Measurements from ENCODE around the gene MRRF. TPM values are rescaled to one million over a fixed set of nuclear protein-coding genes. Genes with fewer than 3 reads are reported as not detected.

MRRF gene
- total and polyA plus RNA-seq, 2 of the 4 experiments (the other 2 are of a cell fraction) = 32.1 to 38.0 TPM

DNA sequence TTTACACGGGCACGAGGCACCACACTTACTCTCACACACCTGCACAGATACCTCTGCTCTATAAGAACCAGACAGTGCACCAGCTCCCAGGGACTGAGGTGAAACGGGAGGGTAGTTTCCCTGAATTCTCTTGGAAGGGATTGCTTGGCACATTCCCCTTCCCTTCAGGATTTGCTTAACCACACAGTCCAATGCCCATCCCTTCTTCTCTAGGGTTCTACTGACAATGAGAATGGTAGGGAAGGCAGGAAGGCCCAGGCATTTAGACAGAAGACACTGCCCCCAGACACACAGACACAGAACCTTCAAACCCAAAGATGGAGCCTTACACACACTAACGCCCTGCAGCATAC is 35.2 kb upstream of the MRRF start:
- no peak for TF ChIP-seq SMC3 (IDR thresholded peaks at IDR 0.05; ENCODE audit: low read depth, low read length)
- no peak for TF ChIP-seq NFE2L2 (IDR thresholded peaks at IDR 0.05; ENCODE audit: low read depth, low read length)
- TF ChIP-seq, protein P1, sequence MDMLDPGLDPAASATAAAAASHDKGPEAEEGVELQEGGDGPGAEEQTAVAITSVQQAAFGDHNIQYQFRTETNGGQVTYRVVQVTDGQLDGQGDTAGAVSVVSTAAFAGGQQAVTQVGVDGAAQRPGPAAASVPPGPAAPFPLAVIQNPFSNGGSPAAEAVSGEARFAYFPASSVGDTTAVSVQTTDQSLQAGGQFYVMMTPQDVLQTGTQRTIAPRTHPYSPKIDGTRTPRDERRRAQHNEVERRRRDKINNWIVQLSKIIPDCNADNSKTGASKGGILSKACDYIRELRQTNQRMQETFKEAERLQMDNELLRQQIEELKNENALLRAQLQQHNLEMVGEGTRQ (IDR thresholded peaks at IDR 0.05; ENCODE audit: low read depth, low read length) = no peak
- TF ChIP-seq MAZ (IDR thresholded peaks at IDR 0.05; ENCODE audit: borderline replicate concordance, low read depth, low read length) = no peak
- no CpG with 5 or more reads among the region's 4 CpGs for WGBS, 2 experiments (ENCODE audit: extremely low coverage in 2 of 2, insufficient read length in 1 of 2)
- H3K23ac ChIP-seq (ENCODE audit: low read depth, low read length) = no peak overlapping the region
- H3K4me2 ChIP-seq (ENCODE audit: low read depth, low read length) = no peak overlapping the region
- H3K9me3 ChIP-seq (ENCODE audit: control insufficient read depth, insufficient read depth, low read length) = peaks cover 2% of the 10 kb centered on the region; the same call in 1 of the 2 replicates
- no peaks in the 10 kb centered on the region for H3K79me1 ChIP-seq (ENCODE audit: low read depth in 1 of 2, low read length in 2 of 2)
- H3K9me1 ChIP-seq (ENCODE audit: insufficient read depth, low read length) = peaks cover 1% of the 10 kb centered on the region; the same call in 1 of the 2 replicates
- H3K9ac ChIP-seq (ENCODE audit: low read depth, low read length) = no peak overlapping the region
- dilution Hi-C loops (cut with HindIII; ENCODE audit: low sequenced_read_pairs, unreplicated experiment) (no loop called here), in situ Hi-C loops (cut with MboI; ENCODE audit: low sequenced_read_pairs) (no loop called here), intact Hi-C loops (cut with micrococcal nuclease) (no loop called here)
- no TSS peak for BruUV-seq (replicated peaks)
- no peak overlapping the region for H3K4ac ChIP-seq (ENCODE audit: low read depth, low read length)
- no peak overlapping the region for H4K8ac ChIP-seq (ENCODE audit: low read depth in 2 of 2, low read length in 2 of 2)
- ChIA-PET POLR2A (ENCODE audit: unreplicated experiment) (no interaction called here), CTCF (no interaction called here)
- DNase-seq (no peak), ATAC-seq (ENCODE audit: low read depth) (no peak)
- H2BK120ac ChIP-seq (ENCODE audit: low read depth, low read length) = no peak overlapping the region
- no peak overlapping the region for H4K5ac ChIP-seq (ENCODE audit: low read depth, low read length)
- no peak overlapping the region for H2BK15ac ChIP-seq (ENCODE audit: low read depth, low read length)
- H3K27me3 ChIP-seq (ENCODE audit: control insufficient read depth, insufficient read depth, low read length) = peaks cover 88% of the 10 kb centered on the region
- H3K14ac ChIP-seq (replicated peaks; ENCODE audit: low read depth, low read length) = no peak overlapping the region
- no peak overlapping the region for H3K27ac ChIP-seq (ENCODE audit: insufficient read depth, low read length)
- H2AK9ac ChIP-seq (replicated peaks; ENCODE audit: low read depth, low read length, poor library complexity) = no peak overlapping the region
- no peak overlapping the region for H2AFZ ChIP-seq (replicated peaks; ENCODE audit: low read length, poor library complexity)
- no peak overlapping the region for H3K4me3 ChIP-seq (ENCODE audit: insufficient read depth, low read depth, low read length)
- H3K56ac ChIP-seq (ENCODE audit: extremely low read depth, insufficient read depth, low read length) = no peak overlapping the region
- H3K18ac ChIP-seq (ENCODE audit: low read depth, low read length) = no peak overlapping the region
- peaks cover 12% of the 10 kb centered on the region; the same call in 1 of the 2 replicates for H4K20me1 ChIP-seq (ENCODE audit: insufficient read depth, low read length)
- no peak overlapping the region for H2BK5ac ChIP-seq (ENCODE audit: low read depth, low read length, poor library complexity, severe bottlenecking)
- no peak overlapping the region for H2AK5ac ChIP-seq (ENCODE audit: low read depth, low read length)
- H3K4me1 ChIP-seq (ENCODE audit: control insufficient read depth, insufficient read depth, low read length) = no peaks in the 10 kb centered on the region; the same call in 1 of the 2 replicates
- no peaks in the 10 kb centered on the region for H3K36me3 ChIP-seq (ENCODE audit: control insufficient read depth, insufficient read depth, low read length)
- H4K91ac ChIP-seq (ENCODE audit: insufficient read depth, low read depth, low read length) = no peak overlapping the region
- no peak overlapping the region; the same call in 1 of the 2 replicates for H2BK20ac ChIP-seq (ENCODE audit: low read depth, low read length)

Data from IMR-90 (cell line).